ENCODE measurements around the gene GLRX.
A peak's percentile ranks its signal among the peaks of the same experiment; 100 is the strongest.
"Not testable (repeated sequence)": the region's sequence is repeated elsewhere in the genome, so short reads cannot be mapped to it uniquely, and the experiment has no call there.

GLRX gene

DNA sequence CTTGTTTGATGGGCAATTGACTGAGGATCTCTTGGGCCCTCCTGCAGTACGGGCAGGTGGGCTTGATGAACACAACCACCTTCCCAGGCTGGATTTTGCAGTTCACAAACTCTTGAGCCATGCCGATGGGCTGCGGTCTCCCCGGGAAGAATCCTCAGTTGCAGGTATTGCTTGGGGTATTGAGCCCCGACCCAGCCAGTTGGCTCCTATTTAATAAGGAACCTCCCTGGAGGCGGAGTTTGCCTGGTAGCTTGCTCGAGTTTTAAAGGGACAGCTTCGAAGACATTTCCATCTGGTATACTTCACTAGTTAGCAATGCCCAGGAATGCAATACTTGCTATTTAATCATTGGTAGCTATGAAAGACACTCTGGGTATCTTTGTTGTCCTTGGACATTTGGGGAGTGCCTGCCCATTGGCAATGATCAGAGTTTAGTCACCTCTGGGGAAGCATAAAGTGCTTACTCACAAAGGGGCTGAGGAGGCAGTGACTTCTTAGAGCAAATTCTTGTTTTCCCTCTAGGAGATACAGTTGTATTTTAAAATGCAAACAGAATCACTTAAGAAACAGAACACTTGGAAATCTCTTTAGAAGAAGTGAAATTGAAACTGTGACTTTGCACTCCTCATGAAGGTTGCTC is at the start of gene GLRX:
TSS of gene GLRX (minus strand) at position 185 of the 640 bp plus-strand sequence. CDS start at position 121, 64 bp downstream.
- DNase-seq (ENCODE audit: low spot score): peak; percentile 64

DNA sequence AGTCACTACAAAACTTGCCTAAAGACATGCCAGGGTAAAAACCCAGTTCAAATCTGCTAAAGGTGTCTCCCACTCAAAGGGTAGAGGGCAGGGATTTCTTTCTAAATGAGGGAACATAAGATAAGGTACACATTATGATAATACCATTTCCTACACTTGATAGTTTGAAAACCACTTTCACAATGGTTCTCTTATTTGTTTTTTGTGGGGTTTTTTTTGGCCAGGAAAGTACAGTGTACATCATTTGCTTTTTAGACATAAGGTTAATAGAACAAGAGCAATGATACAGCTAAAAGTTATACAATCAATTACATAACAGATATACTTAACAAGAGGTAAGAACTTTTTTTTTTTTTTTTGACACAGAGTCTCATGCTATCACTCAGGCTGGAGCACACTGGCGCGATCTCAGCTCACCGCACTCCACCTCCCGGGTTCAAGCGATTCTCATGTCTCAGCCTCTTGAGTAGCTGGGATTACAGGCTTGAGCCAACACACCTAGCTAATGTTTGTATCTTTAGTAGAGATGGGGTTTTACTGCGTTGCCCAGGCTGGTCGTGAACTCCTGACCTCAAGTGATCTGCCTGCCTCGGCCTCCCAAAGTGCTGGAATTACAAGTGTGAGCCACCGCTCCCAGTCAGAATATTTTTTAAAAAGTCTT is 48.8 kb upstream of the GLRX start:
- no peak for DNase-seq (ENCODE audit: low spot score)

DNA sequence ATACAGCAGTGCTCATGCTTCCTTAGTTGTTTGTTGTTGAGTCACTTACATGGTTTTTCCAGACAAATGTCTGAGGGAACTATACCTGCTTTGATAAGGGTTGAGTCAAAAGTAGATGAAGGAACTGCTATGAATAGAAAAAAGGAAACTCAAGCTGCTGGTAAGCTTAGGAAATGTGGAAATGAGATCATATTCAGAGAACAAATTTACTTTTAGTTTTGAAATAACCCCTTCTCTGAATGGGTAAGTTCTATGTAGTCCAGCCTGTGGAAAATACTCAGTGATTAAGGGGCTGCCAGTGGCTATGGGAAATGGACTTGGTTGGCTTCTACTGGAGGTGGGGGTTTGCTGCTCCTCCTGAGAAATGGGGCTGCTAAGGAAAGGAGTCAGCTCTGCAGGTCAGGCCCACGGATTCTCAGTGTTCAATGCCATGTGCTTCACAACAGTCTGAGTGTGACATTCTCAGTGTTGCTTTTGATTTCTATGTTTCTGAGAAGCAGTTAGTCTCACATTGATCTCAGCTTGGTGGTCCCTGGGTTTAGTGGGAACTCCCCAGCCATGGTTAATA is 47.7 kb upstream of the GLRX start:
- DNase-seq (ENCODE audit: low spot score): peak; percentile 94

GRCh38 chr5:95869173-95869855 is 46.8 kb upstream of the GLRX start:
- not testable (repeated sequence) for DNase-seq (ENCODE audit: low spot score)

- no peak for DNase-seq (ENCODE audit: low spot score)
Observed at GRCh38 chr5:95868136-95868535, 45.6 kb upstream of the GLRX start.

GRCh38 chr5:95866435-95867040 is 44.0 kb upstream of the GLRX start:
- peak; percentile 54 for DNase-seq (ENCODE audit: low spot score)

DNA sequence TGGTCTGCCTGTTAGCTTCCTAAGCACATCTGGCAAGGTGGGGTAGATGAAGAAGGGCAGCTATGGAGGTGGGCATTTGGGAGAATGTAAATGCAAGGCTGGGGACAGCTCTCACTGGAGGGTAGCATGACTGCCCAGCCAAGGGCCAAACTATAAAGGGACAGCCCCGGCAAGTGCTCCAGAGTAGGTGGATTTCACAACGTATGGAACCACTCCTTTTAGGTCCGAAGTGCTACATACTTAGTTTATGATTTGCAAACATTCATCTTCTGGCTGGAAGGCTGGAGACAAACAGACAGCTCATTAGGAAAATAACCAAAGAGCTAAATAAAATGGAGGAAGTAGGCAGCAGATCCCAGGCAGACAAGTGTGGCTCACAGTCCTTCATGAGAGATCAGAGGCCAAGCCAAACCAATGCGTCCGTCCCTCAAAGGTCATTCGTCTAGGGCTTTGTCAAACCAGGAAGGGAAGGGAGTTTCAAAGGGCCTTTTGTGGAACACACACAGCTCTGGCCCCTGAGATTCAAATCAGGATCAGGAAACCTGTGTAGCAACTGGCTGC is 42.5 kb upstream of the GLRX start:
- DNase-seq (ENCODE audit: low spot score): no peak

GRCh38 chr5:95864456-95864855 is 41.9 kb upstream of the GLRX start:
- DNase-seq (ENCODE audit: low spot score): no peak

GRCh38 chr5:95863383-95863757 is 40.8 kb upstream of the GLRX start:
- no peak for DNase-seq (ENCODE audit: low spot score)

DNA sequence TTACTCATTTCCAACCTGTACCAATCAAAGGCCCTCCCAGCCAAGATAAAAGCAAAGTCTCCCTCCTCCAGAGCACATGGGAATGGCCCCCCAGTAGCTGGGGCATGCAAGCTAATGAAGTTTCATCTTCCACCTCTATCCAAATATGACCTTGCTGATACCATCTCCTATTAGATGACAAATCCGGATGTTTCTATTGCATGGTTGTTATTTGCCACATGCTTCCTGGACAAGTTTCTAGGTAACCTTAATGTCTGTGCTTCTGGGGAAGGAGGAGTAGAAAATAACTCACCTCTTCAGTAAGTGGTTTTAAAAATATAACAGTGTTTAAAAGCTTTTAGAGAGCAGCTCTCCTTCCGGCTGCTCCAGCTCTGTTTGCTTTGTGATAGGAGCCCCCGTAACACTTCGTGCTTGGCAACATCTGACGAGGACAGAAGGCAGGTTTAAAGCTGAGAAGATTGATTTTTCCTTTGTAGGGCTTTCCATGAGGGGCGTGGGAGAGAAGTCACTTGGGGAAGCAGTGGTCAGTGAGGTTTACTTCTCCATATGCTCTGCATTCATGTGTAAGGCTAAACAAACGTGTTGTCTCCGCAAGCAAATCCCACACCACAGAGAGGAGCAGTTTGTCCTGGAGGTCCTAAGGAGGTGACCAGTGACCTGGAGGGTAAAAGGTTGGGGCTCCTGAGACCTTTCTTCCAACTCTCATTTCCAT is 40.3 kb upstream of the GLRX start:
- DNase-seq (ENCODE audit: low spot score): peak; percentile 48

DNA sequence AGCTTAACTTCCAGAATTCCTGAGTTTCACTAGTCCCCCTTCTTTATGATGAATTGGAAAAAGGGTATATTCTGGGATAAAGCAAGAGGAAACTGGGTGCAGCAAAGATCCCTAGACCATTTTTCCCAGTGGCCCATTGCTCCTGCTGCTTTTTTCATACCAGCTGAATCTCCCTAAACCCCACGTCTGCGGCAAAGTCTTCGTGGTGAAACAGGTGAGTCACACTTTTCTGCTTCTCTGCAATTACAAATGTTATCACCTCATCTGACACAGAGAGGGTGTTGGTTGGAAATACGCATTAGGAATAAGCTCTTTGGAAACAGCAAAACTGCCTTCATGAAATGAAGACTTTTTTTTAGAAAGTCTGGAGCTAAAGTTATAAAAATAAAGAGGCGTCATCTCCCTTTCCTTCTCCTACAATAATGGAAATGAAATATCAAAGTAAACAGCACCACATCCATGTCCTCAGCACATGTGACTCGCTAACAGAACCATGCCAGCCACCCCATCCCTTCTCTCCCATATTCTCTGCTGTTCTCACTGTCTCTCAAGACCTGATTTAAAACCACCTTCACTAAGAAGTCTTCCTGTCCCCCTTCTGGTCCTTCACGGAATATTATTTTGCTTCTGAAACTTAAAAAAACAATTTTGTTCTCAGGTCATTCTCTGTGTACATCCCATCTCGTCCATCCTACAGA is 39.5 kb upstream of the GLRX start:
- DNase-seq (ENCODE audit: low spot score): peak; percentile 30

DNA sequence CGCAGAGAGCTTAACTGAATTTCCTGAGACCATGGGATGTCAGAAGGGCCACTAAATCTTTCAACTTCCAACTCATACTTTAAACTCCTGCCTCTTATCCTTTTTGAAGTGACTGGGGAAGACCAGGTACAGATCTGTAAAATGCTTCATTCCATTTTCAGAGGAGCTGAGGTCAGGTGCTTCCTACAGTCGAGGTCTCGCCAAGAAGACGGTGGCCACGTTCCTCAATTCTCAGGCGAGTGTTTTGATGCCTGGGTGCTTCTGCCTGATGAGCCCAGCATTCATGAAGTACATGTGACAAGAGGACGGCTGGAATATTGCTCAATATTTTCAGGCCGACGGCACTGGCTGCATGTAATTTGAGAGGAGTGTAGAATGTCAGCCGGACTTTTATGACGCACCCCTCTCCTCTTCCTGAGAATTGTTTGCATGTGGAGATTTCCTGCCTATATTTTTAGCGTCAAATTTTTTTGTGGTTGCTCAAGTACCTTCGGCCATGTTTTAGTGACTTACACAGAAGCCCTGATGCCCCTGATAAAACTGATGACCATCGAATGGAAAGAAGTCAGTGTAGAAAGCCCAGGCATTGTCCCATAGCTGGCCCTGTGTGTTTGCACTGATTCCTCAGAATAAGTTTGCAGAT is 38.8 kb upstream of the GLRX start:
- DNase-seq (ENCODE audit: low spot score): peak; percentile 95

GRCh38 chr5:95859661-95860060 is 37.1 kb upstream of the GLRX start:
- DNase-seq (ENCODE audit: low spot score): no peak

GRCh38 chr5:95858661-95859595 is 36.4 kb upstream of the GLRX start:
- peak; percentile 99 for DNase-seq (ENCODE audit: low spot score)

- no peak for DNase-seq (ENCODE audit: low spot score)
Observed at GRCh38 chr5:95858023-95858461, 35.5 kb upstream of the GLRX start.

DNA sequence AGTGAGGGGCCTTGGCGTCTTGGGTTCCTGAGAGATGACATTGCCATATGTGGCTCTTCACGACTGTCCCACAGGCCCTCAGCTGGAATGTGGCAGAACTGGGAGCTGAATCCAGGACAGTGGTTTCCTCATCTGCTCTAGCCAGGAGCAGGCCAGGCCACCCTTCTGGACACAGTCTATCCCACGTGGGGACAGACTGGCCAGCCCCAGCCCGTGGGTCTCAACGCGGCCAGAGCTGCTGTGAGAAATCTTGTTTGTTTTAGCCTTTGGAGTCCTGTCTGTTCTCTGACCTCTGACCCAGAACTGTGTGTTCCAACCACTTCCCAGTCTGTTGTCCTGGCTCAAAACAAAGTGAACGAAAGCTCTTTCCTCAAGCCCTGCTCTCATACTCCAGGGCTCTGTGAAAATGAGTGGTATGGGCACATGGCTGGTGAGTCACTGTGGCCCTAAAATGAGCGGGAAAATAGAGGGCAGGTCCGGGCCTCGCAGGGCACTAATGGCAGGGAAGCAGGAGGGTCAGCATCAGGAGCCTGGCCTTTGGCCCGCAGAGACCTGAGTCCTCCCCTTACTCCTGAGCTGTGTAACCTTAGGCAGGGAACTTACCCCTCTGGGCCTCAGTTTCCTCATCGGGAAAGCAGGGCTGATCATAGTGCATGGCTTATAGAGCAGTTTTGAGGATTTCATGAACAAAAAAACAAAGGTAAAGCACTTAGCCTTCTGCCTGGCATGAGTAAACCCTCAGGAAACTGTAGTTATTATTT is 34.8 kb upstream of the GLRX start:
- DNase-seq (ENCODE audit: low spot score): no peak

DNA sequence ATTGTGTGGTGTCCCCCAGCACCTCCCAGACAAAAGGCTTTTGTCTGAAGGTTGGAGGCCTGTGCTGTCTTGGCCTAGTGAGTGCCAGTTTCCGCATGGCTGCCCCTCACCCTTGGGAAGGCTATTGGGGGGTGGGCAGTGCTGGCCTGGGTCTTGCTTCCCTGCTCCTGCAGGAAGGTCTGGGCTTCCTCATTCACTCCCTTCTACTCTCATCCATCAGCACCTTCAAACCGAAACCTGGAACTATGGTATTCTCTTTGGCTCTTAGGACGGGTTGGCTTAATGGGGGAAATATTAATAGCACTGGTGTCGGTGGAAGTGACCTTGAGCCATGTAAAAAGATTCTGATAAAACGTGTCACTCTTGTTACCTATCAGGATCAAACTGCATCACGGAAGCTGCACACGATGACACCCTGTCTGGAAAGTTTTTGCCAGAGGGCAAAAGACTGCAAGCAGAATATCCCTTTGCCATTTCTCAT is 34.0 kb upstream of the GLRX start:
- DNase-seq (ENCODE audit: low spot score): no peak

- DNase-seq (ENCODE audit: low spot score): no peak
Observed at GRCh38 chr5:95853490-95853889, 31.0 kb upstream of the GLRX start.

All from kidney capillary endothelial cell (primary cell).